Suprapubic skin (tissue), 4 donors: ENCODE results near the gene TFPI.
A peak's percentile ranks its signal among the peaks of the same experiment; 100 is the strongest.

ENCODE experiments used
- EP300 ChIP-seq: sonication (generic); formaldehyde crosslinking; IDR thresholded peaks from one replicate; pipeline ENCODE4 v1.6.1; 2017; ENCODE audit warnings: antibody characterized with exemption
- POLR2AphosphoS5 ChIP-seq, 3 donors: sonication (generic); formaldehyde crosslinking; IDR thresholded peaks; one replicate each; pipeline ENCODE4 v1.6.1; 2017; ENCODE audit warnings: antibody characterized with exemption in 3 of 3
- TF ChIP-seq, protein P1 (sequence below), 2 donors: fragments of 200-600 bp in 1 of 2; fragments of 450-650 bp in 1 of 2; sonication (generic) in 1 of 2; IDR thresholded peaks; one replicate each; pipeline ENCODE4 v1.5.1; 2016 to 2019; ENCODE audit warnings: antibody characterized with exemption in 2 of 2, mild to moderate bottlenecking in 1 of 2, moderate library complexity in 1 of 2

DNA sequence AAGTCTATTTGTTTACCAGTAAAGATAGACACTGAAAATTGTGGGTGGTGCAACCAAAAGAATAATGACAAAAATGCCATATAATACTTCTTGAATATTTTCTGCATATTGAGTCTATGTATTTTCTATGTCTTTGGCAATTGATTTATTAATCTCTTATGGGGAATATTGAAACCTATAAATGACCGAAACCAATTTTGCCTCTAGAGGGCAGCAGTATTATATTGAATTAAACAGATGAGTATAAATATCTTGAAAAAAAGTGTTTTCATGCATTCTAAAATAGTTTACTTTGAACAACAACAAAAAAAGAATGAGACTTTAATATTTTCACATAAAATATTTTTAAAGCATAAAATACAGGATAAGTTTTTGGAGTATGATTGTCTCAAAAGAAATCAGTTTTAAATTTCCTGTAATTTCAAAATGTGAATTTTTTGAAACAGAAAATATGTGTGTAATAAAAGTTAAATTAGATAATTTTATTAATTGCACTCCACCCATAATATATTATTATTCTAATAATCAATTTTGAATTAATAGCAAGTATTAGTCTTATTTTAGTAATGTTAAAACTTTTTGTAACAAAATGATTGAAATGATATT is 56.3 kb downstream of the TFPI start:
- TF ChIP-seq, protein P1, sequence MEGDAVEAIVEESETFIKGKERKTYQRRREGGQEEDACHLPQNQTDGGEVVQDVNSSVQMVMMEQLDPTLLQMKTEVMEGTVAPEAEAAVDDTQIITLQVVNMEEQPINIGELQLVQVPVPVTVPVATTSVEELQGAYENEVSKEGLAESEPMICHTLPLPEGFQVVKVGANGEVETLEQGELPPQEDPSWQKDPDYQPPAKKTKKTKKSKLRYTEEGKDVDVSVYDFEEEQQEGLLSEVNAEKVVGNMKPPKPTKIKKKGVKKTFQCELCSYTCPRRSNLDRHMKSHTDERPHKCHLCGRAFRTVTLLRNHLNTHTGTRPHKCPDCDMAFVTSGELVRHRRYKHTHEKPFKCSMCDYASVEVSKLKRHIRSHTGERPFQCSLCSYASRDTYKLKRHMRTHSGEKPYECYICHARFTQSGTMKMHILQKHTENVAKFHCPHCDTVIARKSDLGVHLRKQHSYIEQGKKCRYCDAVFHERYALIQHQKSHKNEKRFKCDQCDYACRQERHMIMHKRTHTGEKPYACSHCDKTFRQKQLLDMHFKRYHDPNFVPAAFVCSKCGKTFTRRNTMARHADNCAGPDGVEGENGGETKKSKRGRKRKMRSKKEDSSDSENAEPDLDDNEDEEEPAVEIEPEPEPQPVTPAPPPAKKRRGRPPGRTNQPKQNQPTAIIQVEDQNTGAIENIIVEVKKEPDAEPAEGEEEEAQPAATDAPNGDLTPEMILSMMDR (IDR thresholded peaks at IDR 0.05) = peak in 1 of 2 donors; percentile 13
- TF ChIP-seq EP300 (no peak), POLR2AphosphoS5 (IDR thresholded peaks at IDR 0.05) (no peak)
